ENCODE results near the gene STARD13.

DNA sequence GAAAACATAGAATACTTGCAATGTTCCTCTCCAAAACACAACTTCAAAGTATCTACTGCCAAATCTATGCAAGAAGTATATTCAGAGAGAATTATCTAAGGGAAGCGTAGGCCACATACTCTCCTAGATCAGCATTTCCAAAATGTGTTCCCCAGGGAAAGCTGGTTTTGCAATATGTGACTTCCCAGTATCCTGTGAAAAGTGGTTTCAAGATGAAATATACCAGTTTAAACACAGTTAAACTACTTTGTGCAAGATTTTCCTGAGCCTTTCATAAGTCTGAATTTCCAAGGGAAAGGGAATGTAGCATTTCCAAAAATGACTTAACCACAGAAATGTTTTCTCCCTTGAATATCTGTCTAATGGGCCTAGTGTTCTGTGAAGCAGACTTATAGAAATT is 7.6 kb downstream of the STARD13 start:
- TF ChIP-seq POLR2A (IDR thresholded peaks at IDR 0.05) (no peak), CTCF (IDR thresholded peaks at IDR 0.05) (no peak)
